Measurements from ENCODE around the gene VPS35. TPM values are rescaled to one million over a fixed set of nuclear protein-coding genes. Genes with fewer than 3 reads are reported as not detected.

The VPS35 gene
- total RNA-seq, 1 donor from 2014 or later: 103 TPM

- peaks cover 4% of the 10 kb centered on the region for H3K9me3 Mint-ChIP-seq (ENCODE audit: unreplicated experiment)
- H3K27ac Mint-ChIP-seq (ENCODE audit: unreplicated experiment): no peak overlapping the region
Measured at GRCh38 chr16:46728806-46729205, 39.8 kb upstream of the VPS35 start.

GRCh38 chr16:46727630-46728029 lies 38.7 kb upstream of the VPS35 start:
- H3K4me1 Mint-ChIP-seq (ENCODE audit: unreplicated experiment): peaks cover 6% of the 10 kb centered on the region
- no peak for TF ChIP-seq CTCF (IDR thresholded peaks at IDR 0.05)
- H3K9me3 Mint-ChIP-seq (ENCODE audit: unreplicated experiment): peaks cover 4% of the 10 kb centered on the region
- H3K27ac Mint-ChIP-seq (ENCODE audit: unreplicated experiment): no peak overlapping the region
- no peaks in the 10 kb centered on the region for H3K27me3 Mint-ChIP-seq (ENCODE audit: unreplicated experiment)
- no peak overlapping the region for H3K4me3 Mint-ChIP-seq (ENCODE audit: unreplicated experiment)
- no peak for DNase-seq (ENCODE audit: extremely low spot score, unreplicated experiment)
- H3K36me3 Mint-ChIP-seq (ENCODE audit: unreplicated experiment): no peaks in the 10 kb centered on the region

More at GRCh38 chr16:46728806-46729205, 39.8 kb upstream of the VPS35 start:
- H3K4me1 Mint-ChIP-seq (ENCODE audit: unreplicated experiment): peaks cover 6% of the 10 kb centered on the region
- H3K36me3 Mint-ChIP-seq (ENCODE audit: unreplicated experiment): no peaks in the 10 kb centered on the region
- no peak for TF ChIP-seq CTCF (IDR thresholded peaks at IDR 0.05)
- no peaks in the 10 kb centered on the region for H3K27me3 Mint-ChIP-seq (ENCODE audit: unreplicated experiment)
- no peak for DNase-seq (ENCODE audit: extremely low spot score, unreplicated experiment)
- no peak overlapping the region for H3K4me3 Mint-ChIP-seq (ENCODE audit: unreplicated experiment)

- DNase-seq (ENCODE audit: extremely low spot score, unreplicated experiment): peak; percentile 65
- no peak for TF ChIP-seq CTCF (IDR thresholded peaks at IDR 0.05)
- Mint-ChIP-seq H3K4me3 (ENCODE audit: unreplicated experiment) (no peak overlapping the region), H3K4me1 (ENCODE audit: unreplicated experiment) (peaks cover 6% of the 10 kb centered on the region), H3K27ac (ENCODE audit: unreplicated experiment) (no peak overlapping the region), H3K9me3 (ENCODE audit: unreplicated experiment) (peaks cover 4% of the 10 kb centered on the region), H3K27me3 (ENCODE audit: unreplicated experiment) (no peaks in the 10 kb centered on the region), H3K36me3 (ENCODE audit: unreplicated experiment) (no peaks in the 10 kb centered on the region)
Measured at GRCh38 chr16:46727184-46727583, 38.2 kb upstream of the VPS35 start.

- peaks cover 4% of the 10 kb centered on the region for H3K9me3 Mint-ChIP-seq (ENCODE audit: unreplicated experiment)
- peak; percentile 65 for DNase-seq (ENCODE audit: extremely low spot score, unreplicated experiment)
- TF ChIP-seq CTCF (IDR thresholded peaks at IDR 0.05): no peak
- H3K4me3 Mint-ChIP-seq (ENCODE audit: unreplicated experiment): no peak overlapping the region
- no peak overlapping the region for H3K27ac Mint-ChIP-seq (ENCODE audit: unreplicated experiment)
- no peaks in the 10 kb centered on the region for H3K4me1 Mint-ChIP-seq (ENCODE audit: unreplicated experiment)
- no peaks in the 10 kb centered on the region for H3K27me3 Mint-ChIP-seq (ENCODE audit: unreplicated experiment)
- no peaks in the 10 kb centered on the region for H3K36me3 Mint-ChIP-seq (ENCODE audit: unreplicated experiment)
Measured at GRCh38 chr16:46721885-46722284, 32.9 kb upstream of the VPS35 start.

- TF ChIP-seq CTCF (IDR thresholded peaks at IDR 0.05): no peak
- peak; percentile 67 for DNase-seq (ENCODE audit: extremely low spot score, unreplicated experiment)
- Mint-ChIP-seq H3K9me3 (ENCODE audit: unreplicated experiment) (peaks cover 4% of the 10 kb centered on the region), H3K27ac (ENCODE audit: unreplicated experiment) (no peak overlapping the region), H3K27me3 (ENCODE audit: unreplicated experiment) (no peaks in the 10 kb centered on the region), H3K4me3 (ENCODE audit: unreplicated experiment) (no peak overlapping the region), H3K36me3 (ENCODE audit: unreplicated experiment) (no peaks in the 10 kb centered on the region), H3K4me1 (ENCODE audit: unreplicated experiment) (no peaks in the 10 kb centered on the region)
Measured at GRCh38 chr16:46720619-46721018, 31.6 kb upstream of the VPS35 start.

Measured in osteocyte (in vitro differentiated cells).